HFFc6 (cell line): ENCODE measurements around the gene RAB19. TPM values are rescaled to one million over a fixed set of nuclear protein-coding genes. Genes with fewer than 3 reads are reported as not detected.

Experiments
- DNase-seq: peaks from one replicate; pipeline ENCODE4 v3.0.0-alpha.2; 2018
- H3K27ac Mint-ChIP-seq: 2 replicates; pipeline ENCODE4 v1.8.0; 2020; ENCODE audit warnings: mild to moderate bottlenecking, mixed read lengths
- H3K27me3 Mint-ChIP-seq: 2 replicates; pipeline ENCODE4 v1.8.0; 2021; ENCODE audit warnings: mild to moderate bottlenecking, moderate library complexity, mixed read lengths; ENCODE audit not compliant: insufficient read depth
- H3K36me3 Mint-ChIP-seq: 2 replicates; pipeline ENCODE4 v1.8.0; 2021; ENCODE audit warnings: low read depth, mixed read lengths
- H3K4me1 Mint-ChIP-seq: 2 replicates; pipeline ENCODE4 v1.8.0; 2020; ENCODE audit warnings: low read depth, mixed read lengths
- H3K4me3 Mint-ChIP-seq: 2 replicates; pipeline ENCODE4 v1.8.0; 2020; ENCODE audit warnings: mild to moderate bottlenecking, moderate library complexity, mixed read lengths
- H3K9me3 Mint-ChIP-seq: 2 replicates; pipeline ENCODE4 v1.8.0; 2020; ENCODE audit warnings: mild to moderate bottlenecking, mixed read lengths
- CTCF ChIP-seq: fragments of 200-600 bp; sonication (generic); IDR thresholded peaks from 2 replicates; pipeline ENCODE4 v1.5.0; 2021; ENCODE audit warnings: antibody characterized with exemption, mild to moderate bottlenecking
- long read RNA-seq: library from polyadenylated mRNA; unstranded; transcript quantifications from one replicate; pipeline ENCODE4 v2.0.0, GENCODE V29; 2019
- total RNA-seq, 6 experiments: library from RNA; stranded (reverse); fragmentation: NEBNext Ultra II Directional; extraction: Animal tissue kit (Norgen Biotek cat#: 25700); gene quantifications; 2 replicates in 1 of 6; 3 replicates in 5 of 6; pipeline ENCODE4 v1.2.3, GENCODE V29; 2021

Gene RAB19
- total RNA-seq = not detected
- long read RNA-seq = 0 reads

GRCh38 chr7:140403878-140404564, at the start of gene RAB19:
RAB19 (plus strand) TSS chr7:140404058; CDS start chr7:140407647, 3,589 bp downstream.
- no peak within 1 kb of the TSS for H3K4me3 Mint-ChIP-seq
- H3K27me3 Mint-ChIP-seq = peaks cover 23% of the 10 kb centered on the region
- H3K36me3 Mint-ChIP-seq = no peaks in the 10 kb centered on the region
- no peaks in the 10 kb centered on the region for H3K9me3 Mint-ChIP-seq
- DNase-seq = no peak
- no peak within 1 kb of the TSS for H3K27ac Mint-ChIP-seq
- TF ChIP-seq CTCF = no peak
- peaks cover 18% of the 10 kb centered on the region for H3K4me1 Mint-ChIP-seq

- Mint-ChIP-seq H3K36me3 (peaks cover 20% of the 10 kb centered on the region), H3K4me3 (no peak overlapping the region), H3K4me1 (no peaks in the 10 kb centered on the region; the same call in 1 of the 2 replicates), H3K27me3 (no peaks in the 10 kb centered on the region; the same call in 1 of the 2 replicates), H3K27ac (no peak overlapping the region), H3K9me3 (peaks cover 3% of the 10 kb centered on the region; the same call in 1 of the 2 replicates)
- TF ChIP-seq CTCF = no peak
- DNase-seq = no peak
These were observed 45.8 kb upstream of the RAB19 start for GRCh38 chr7:140358024-140358411.

GRCh38 chr7:140358412-140359051, 45.3 kb upstream of the RAB19 start:
- Mint-ChIP-seq H3K27ac (no peak overlapping the region), H3K27me3 (no peaks in the 10 kb centered on the region; the same call in 1 of the 2 replicates)
- no peak for TF ChIP-seq CTCF

DNA sequence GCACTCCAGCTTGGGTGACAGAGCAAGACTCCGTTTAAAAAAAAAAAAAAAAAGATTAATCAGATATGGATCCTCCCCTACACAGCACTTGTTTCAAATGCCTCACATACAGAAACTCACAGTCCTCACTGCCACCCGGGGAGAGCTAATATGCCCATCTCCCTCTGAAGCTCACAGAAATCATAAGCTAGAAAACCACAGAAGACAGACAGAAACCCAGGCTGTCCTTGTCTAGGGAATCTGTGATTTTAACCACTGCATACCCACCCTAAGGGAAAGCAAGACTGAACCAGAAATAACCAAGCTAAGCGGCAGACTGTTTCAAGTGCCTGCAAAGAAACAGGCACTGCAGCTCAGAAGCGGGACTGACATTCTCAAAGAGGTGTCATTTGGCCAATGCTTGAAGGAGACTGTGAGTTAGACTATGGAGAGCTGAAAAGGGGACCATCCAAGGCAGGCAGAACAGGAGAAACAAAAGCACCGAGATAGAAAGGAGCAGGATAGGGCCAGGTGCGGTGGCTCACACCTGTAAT, 43.1 kb upstream of the RAB19 start:
- TF ChIP-seq CTCF = no peak
- no peak for DNase-seq
- H3K27me3 Mint-ChIP-seq = no peaks in the 10 kb centered on the region; the same call in 1 of the 2 replicates
- peaks cover 14% of the 10 kb centered on the region for H3K36me3 Mint-ChIP-seq
- H3K4me3 Mint-ChIP-seq = no peak overlapping the region
- H3K27ac Mint-ChIP-seq = no peak overlapping the region
- peaks cover 3% of the 10 kb centered on the region; the same call in 1 of the 2 replicates for H3K9me3 Mint-ChIP-seq
- H3K4me1 Mint-ChIP-seq = no peaks in the 10 kb centered on the region; the same call in 1 of the 2 replicates

More at GRCh38 chr7:140358412-140359051, 45.3 kb upstream of the RAB19 start:
- DNase-seq = no peak
- peaks cover 20% of the 10 kb centered on the region for H3K36me3 Mint-ChIP-seq
- H3K9me3 Mint-ChIP-seq = peaks cover 3% of the 10 kb centered on the region; the same call in 1 of the 2 replicates
- no peaks in the 10 kb centered on the region; the same call in 1 of the 2 replicates for H3K4me1 Mint-ChIP-seq
- no peak overlapping the region for H3K4me3 Mint-ChIP-seq

- H3K9me3 Mint-ChIP-seq = peaks cover 3% of the 10 kb centered on the region; the same call in 1 of the 2 replicates
- DNase-seq = no peak
- no peak for TF ChIP-seq CTCF
- no peaks in the 10 kb centered on the region for H3K4me1 Mint-ChIP-seq
- peaks cover 9% of the 10 kb centered on the region for H3K36me3 Mint-ChIP-seq
- H3K27me3 Mint-ChIP-seq = no peaks in the 10 kb centered on the region; the same call in 1 of the 2 replicates
- H3K4me3 Mint-ChIP-seq = no peak overlapping the region
- H3K27ac Mint-ChIP-seq = no peak overlapping the region
These were observed 39.0 kb upstream of the RAB19 start for GRCh38 chr7:140364819-140365218.
